Breast epithelium (tissue), 4 donors: ENCODE results near the gene HIPK2. TPM values are rescaled to one million over a fixed set of nuclear protein-coding genes. Genes with fewer than 3 reads are reported as not detected.

ENCODE experiments used
- DNase-seq, 2 donors: peaks; one replicate each; pipeline ENCODE4 v3.0.0-alpha.2; 2019; ENCODE audit warnings: low spot score in 2 of 2
- H3K27ac ChIP-seq, 2 donors: fragments of 200-600 bp; sonication (generic) in 1 of 2; one replicate each; pipeline ENCODE4 v1.5.1; 2016 to 2019; ENCODE audit warnings: mild to moderate bottlenecking in 1 of 2
- H3K27me3 ChIP-seq, 2 donors: fragments of 200-600 bp; sonication (generic) in 1 of 2; one replicate each; pipeline versions ENCODE4 v1.5.1 to v1.6.0; 2017 to 2019; ENCODE audit warnings: control low read depth in 1 of 2, mild to moderate bottlenecking in 1 of 2
- H3K36me3 ChIP-seq: fragments of 200-600 bp; one replicate; pipeline ENCODE4 v1.5.1; 2019
- H3K4me1 ChIP-seq, 2 donors: fragments of 200-600 bp; sonication (generic); one replicate each; pipeline ENCODE4 v1.5.1; 2016 to 2019; ENCODE audit warnings: control low read depth in 1 of 2
- H3K4me3 ChIP-seq, 3 donors: fragments of 200-600 bp; sonication (generic); 1 replicate in 2 of 3; 2 replicates in 1 of 3; pipeline ENCODE4 v1.5.1; 2016 to 2019; ENCODE audit warnings: mild to moderate bottlenecking in 3 of 3, moderate library complexity in 2 of 3
- H3K9me3 ChIP-seq, 2 donors: fragments of 200-600 bp; sonication (generic) in 1 of 2; one replicate each; pipeline ENCODE4 v1.5.1; 2016 to 2019; ENCODE audit warnings: control low read depth in 1 of 2
- POLR2A ChIP-seq: fragments of 450-650 bp; IDR thresholded peaks from one replicate; pipeline ENCODE4 v1.6.1; 2016; ENCODE audit warnings: antibody characterized with exemption, mild to moderate bottlenecking, moderate library complexity
- POLR2AphosphoS5 ChIP-seq, 3 donors: sonication (generic); formaldehyde crosslinking; IDR thresholded peaks; one replicate each; pipeline ENCODE4 v1.6.1; 2017; ENCODE audit warnings: antibody characterized with exemption in 3 of 3
- intact Hi-C: fragments of 100-400 bp; cut with DNase I; formaldehyde crosslinking; loops from one replicate; pipeline ENCODE4 v1.15.1; 2023; ENCODE audit warnings: low total_unique reads
- total RNA-seq, 3 donors: library from RNA; depleted of rRNA; stranded (reverse); fragments of >200 nt; gene quantifications; one replicate each; pipeline ENCODE4 v1.1.0, GENCODE V29; 2016
- TF ChIP-seq, protein P1 (sequence below), 3 donors: fragments of 450-650 bp; IDR thresholded peaks; one replicate each; pipeline ENCODE4 v1.5.1; 2016 to 2017; ENCODE audit warnings: antibody characterized with exemption in 3 of 3, mild to moderate bottlenecking in 3 of 3, moderate library complexity in 3 of 3

HIPK2 gene
- total RNA-seq, 3 donors from 2014 or later, result 26.4 to 31.8 (median 31.1) TPM

DNA sequence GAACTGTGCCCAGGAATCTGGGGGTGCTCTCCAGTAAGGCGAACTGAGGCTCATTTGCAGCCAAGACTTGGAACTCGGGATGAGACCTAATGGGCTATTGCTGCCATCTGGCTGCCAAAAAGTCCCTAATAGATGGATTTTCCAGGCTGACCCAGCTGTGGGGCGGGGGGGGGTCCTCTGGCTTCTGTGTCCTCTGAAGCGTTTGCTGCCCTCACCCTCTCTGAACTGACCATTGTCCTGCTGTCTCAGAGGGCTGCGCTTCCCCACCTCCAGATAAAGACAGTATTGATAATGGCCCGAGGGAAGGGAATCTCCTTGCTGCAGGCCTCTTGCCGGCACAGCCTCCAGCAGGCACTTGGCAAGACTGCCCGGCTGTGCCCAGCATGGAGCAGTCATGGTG is 207.7 kb downstream of the HIPK2 start:
- peak in 1 of 2 donors; percentile 43 for DNase-seq
- H3K4me1 ChIP-seq, result no peaks in the 10 kb centered on the region
- H3K36me3 ChIP-seq, result peaks cover 7% of the 10 kb centered on the region
- TF ChIP-seq, protein P1, sequence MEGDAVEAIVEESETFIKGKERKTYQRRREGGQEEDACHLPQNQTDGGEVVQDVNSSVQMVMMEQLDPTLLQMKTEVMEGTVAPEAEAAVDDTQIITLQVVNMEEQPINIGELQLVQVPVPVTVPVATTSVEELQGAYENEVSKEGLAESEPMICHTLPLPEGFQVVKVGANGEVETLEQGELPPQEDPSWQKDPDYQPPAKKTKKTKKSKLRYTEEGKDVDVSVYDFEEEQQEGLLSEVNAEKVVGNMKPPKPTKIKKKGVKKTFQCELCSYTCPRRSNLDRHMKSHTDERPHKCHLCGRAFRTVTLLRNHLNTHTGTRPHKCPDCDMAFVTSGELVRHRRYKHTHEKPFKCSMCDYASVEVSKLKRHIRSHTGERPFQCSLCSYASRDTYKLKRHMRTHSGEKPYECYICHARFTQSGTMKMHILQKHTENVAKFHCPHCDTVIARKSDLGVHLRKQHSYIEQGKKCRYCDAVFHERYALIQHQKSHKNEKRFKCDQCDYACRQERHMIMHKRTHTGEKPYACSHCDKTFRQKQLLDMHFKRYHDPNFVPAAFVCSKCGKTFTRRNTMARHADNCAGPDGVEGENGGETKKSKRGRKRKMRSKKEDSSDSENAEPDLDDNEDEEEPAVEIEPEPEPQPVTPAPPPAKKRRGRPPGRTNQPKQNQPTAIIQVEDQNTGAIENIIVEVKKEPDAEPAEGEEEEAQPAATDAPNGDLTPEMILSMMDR (IDR thresholded peaks at IDR 0.05), result no peak
- no peak for TF ChIP-seq POLR2A
- TF ChIP-seq POLR2AphosphoS5 (IDR thresholded peaks at IDR 0.05), result no peak
- H3K27ac ChIP-seq, result no peak overlapping the region
- no peak overlapping the region for H3K4me3 ChIP-seq
- intact Hi-C loops, result no loop called here
- H3K27me3 ChIP-seq, result no peaks in the 10 kb centered on the region
- H3K9me3 ChIP-seq, result no peaks in the 10 kb centered on the region

- intact Hi-C loops, result no loop called here
- Histone ChIP-seq H3K27me3 (no peaks in the 10 kb centered on the region), H3K4me3 (no peak overlapping the region), H3K27ac (no peak overlapping the region), H3K36me3 (no peaks in the 10 kb centered on the region), H3K9me3 (no peaks in the 10 kb centered on the region), H3K4me1 (no peaks in the 10 kb centered on the region)
- DNase-seq, result peak in 1 of 2 donors; percentile 36
- TF ChIP-seq POLR2A, result no peak
- TF ChIP-seq, protein P1 (IDR thresholded peaks at IDR 0.05), result no peak
- no peak for TF ChIP-seq POLR2AphosphoS5 (IDR thresholded peaks at IDR 0.05)
These were observed 208.8 kb downstream of the HIPK2 start for GRCh38 chr7:139568813-139569490.

DNA sequence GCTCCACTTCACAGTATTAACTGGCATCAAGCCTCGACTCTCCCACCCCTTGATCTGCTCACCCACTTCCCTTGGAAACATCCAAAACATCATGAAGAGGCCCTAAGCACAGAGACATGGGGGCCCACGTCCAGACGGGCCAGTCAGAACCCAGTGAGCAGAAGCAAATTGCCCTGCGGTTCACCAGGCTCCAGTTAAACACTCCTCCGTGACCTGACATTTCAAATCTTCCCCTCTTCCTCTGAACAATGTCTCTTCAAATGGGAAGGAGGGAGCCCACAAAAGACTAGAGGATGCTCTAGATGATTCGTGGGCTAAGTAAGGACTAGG is 209.5 kb downstream of the HIPK2 start:
- DNase-seq, result no peak
- Histone ChIP-seq H3K4me1 (no peaks in the 10 kb centered on the region), H3K27ac (no peak overlapping the region), H3K27me3 (no peaks in the 10 kb centered on the region), H3K36me3 (no peaks in the 10 kb centered on the region), H3K4me3 (no peak overlapping the region), H3K9me3 (no peaks in the 10 kb centered on the region)
- TF ChIP-seq POLR2A (no peak), POLR2AphosphoS5 (IDR thresholded peaks at IDR 0.05) (no peak)
- TF ChIP-seq, protein P1 (IDR thresholded peaks at IDR 0.05), result no peak
- intact Hi-C loops, result no loop called here

GRCh38 chr7:139567647-139568345 is 210.0 kb downstream of the HIPK2 start:
- no peaks in the 10 kb centered on the region for H3K36me3 ChIP-seq
- no peak overlapping the region for H3K27ac ChIP-seq
- DNase-seq, result peak in 1 of 2 donors; percentile 36
- H3K27me3 ChIP-seq, result no peaks in the 10 kb centered on the region
- no peaks in the 10 kb centered on the region for H3K4me1 ChIP-seq
- H3K4me3 ChIP-seq, result no peak overlapping the region
- no peaks in the 10 kb centered on the region for H3K9me3 ChIP-seq
- intact Hi-C loops, result no loop called here
- TF ChIP-seq, protein P1 (IDR thresholded peaks at IDR 0.05), result no peak
- no peak for TF ChIP-seq POLR2A
- no peak for TF ChIP-seq POLR2AphosphoS5 (IDR thresholded peaks at IDR 0.05)
